RWPE2 (cell line): ENCODE measurements around the gene PRICKLE4.

Source experiments
- ATAC-seq: fragments of 200-7000 bp; cut with Tn5 transposase; 3 replicates; pipeline ENCODE4 v1.9.1; 2021; ENCODE audit warnings: low read depth
- DNase-seq: peaks from one replicate; pipeline ENCODE4 v3.0.0-alpha.2; 2020; ENCODE audit warnings: low spot score
- H3K27ac ChIP-seq: fragments of 450-650 bp; 2 replicates; pipeline ENCODE4 v1.5.1; 2017; ENCODE audit warnings: mild to moderate bottlenecking; ENCODE audit not compliant: poor library complexity, severe bottlenecking
- H3K27me3 ChIP-seq: fragments of 250-450 bp; sonication (Bioruptor Pico); 2 replicates; pipeline ENCODE4 v1.5.1; 2021; ENCODE audit warnings: mild to moderate bottlenecking, moderate library complexity; ENCODE audit not compliant: insufficient read depth, poor library complexity, severe bottlenecking
- H3K36me3 ChIP-seq: fragments of 250-450 bp; sonication (Bioruptor Pico); 2 replicates; pipeline ENCODE4 v1.5.1; 2020; ENCODE audit warnings: low read depth, mild to moderate bottlenecking, moderate library complexity
- H3K4me1 ChIP-seq: fragments of 250-450 bp; sonication (Bioruptor Pico); 2 replicates; pipeline ENCODE4 v1.5.1; 2021; ENCODE audit warnings: mild to moderate bottlenecking, moderate library complexity; ENCODE audit not compliant: insufficient read depth, poor library complexity, severe bottlenecking
- H3K4me3 ChIP-seq: fragments of 250-450 bp; sonication (Bioruptor Pico); 2 replicates; pipeline ENCODE4 v1.5.1; 2021; ENCODE audit warnings: mild to moderate bottlenecking, moderate library complexity; ENCODE audit not compliant: severe bottlenecking
- H3K9me3 ChIP-seq: fragments of 250-450 bp; sonication (Bioruptor Pico); 2 replicates; pipeline ENCODE4 v1.5.1; 2021; ENCODE audit warnings: mild to moderate bottlenecking, moderate library complexity; ENCODE audit not compliant: severe bottlenecking
- CTCF ChIP-seq: fragments of 450-650 bp; IDR thresholded peaks from one replicate; pipeline ENCODE4 v1.5.1; 2017; ENCODE audit warnings: mild to moderate bottlenecking, moderate library complexity; ENCODE audit not compliant: poor library complexity, severe bottlenecking

Gene PRICKLE4

GRCh38 chr6:41818271-41819054, 37.9 kb downstream of the PRICKLE4 start:
- TF ChIP-seq CTCF = no peak
- no peak overlapping the region for H3K27ac ChIP-seq
- peaks cover 9% of the 10 kb centered on the region for H3K4me1 ChIP-seq
- no peak overlapping the region for H3K4me3 ChIP-seq
- H3K36me3 ChIP-seq = no peaks in the 10 kb centered on the region
- H3K9me3 ChIP-seq = no peaks in the 10 kb centered on the region
- no peaks in the 10 kb centered on the region for H3K27me3 ChIP-seq
- DNase-seq (no peak), ATAC-seq (peak; percentile 65; the same call in 1 of the 3 replicates)

GRCh38 chr6:41821266-41821665, 40.7 kb downstream of the PRICKLE4 start:
- TF ChIP-seq CTCF = no peak
- Histone ChIP-seq H3K27me3 (no peaks in the 10 kb centered on the region), H3K4me1 (peaks cover 22% of the 10 kb centered on the region), H3K4me3 (no peak overlapping the region), H3K36me3 (no peaks in the 10 kb centered on the region), H3K27ac (no peak overlapping the region), H3K9me3 (no peaks in the 10 kb centered on the region)
- no peak for ATAC-seq
- no peak for DNase-seq

- H3K9me3 ChIP-seq = no peaks in the 10 kb centered on the region
- ATAC-seq = no peak
- H3K36me3 ChIP-seq = no peaks in the 10 kb centered on the region
- H3K4me1 ChIP-seq = peaks cover 22% of the 10 kb centered on the region
- no peak for TF ChIP-seq CTCF
- no peak overlapping the region for H3K27ac ChIP-seq
- no peaks in the 10 kb centered on the region for H3K27me3 ChIP-seq
- no peak overlapping the region for H3K4me3 ChIP-seq
- DNase-seq = no peak
Observed at GRCh38 chr6:41822021-41822420, 41.4 kb downstream of the PRICKLE4 start.

DNA sequence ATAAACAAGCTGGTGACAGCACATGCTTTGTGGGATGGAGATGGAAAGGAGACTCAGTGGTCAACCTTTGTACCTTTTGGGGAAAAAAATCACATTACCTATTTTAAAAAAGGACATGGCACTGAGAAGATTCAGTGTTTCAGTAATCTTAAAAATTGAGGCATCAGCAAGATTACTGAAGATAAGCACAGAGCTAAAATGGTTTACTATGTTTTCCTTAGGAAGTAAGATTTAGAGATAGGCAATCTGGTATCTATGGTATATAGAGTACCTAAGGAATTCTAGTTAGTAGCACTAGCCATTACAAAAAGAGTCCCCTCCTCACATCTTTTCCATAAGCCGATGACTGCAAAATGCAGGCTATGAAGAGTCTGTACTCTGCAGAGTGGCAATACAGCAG, 42.6 kb downstream of the PRICKLE4 start:
- DNase-seq = no peak
- H3K27ac ChIP-seq = no peak overlapping the region
- peaks cover 22% of the 10 kb centered on the region for H3K4me1 ChIP-seq
- ATAC-seq = no peak
- H3K9me3 ChIP-seq = no peaks in the 10 kb centered on the region
- TF ChIP-seq CTCF = no peak
- no peak overlapping the region for H3K4me3 ChIP-seq
- no peaks in the 10 kb centered on the region for H3K27me3 ChIP-seq
- no peaks in the 10 kb centered on the region for H3K36me3 ChIP-seq
